HT1080 (cell line): ENCODE measurements around the gene SPECC1. TPM values are rescaled to one million over a fixed set of nuclear protein-coding genes. Genes with fewer than 3 reads are reported as not detected.
"Not testable (repeated sequence)": the region's sequence is repeated elsewhere in the genome, so short reads cannot be mapped to it uniquely, and the experiment has no call there.

Experiments used
- DNase-seq: peaks from one replicate; pipeline ENCODE4 v3.0.0-alpha.2; 2015; ENCODE audit warnings: low read depth
- total RNA-seq: library from RNA; depleted of rRNA; stranded (reverse); fragments of >200 nt; shearing (Covaris generic); gene quantifications from 2 replicates; pipeline ENCODE4 v1.2.3, GENCODE V29; 2014

Gene SPECC1
- total RNA-seq, 1 experiment from 2014 or later = 45.4 TPM

GRCh38 chr17:20165516-20165915, 156.4 kb downstream of the SPECC1 start:
- DNase-seq = not testable (repeated sequence)

- no peak for DNase-seq
Measured at GRCh38 chr17:20170085-20170484, 160.9 kb downstream of the SPECC1 start.

GRCh38 chr17:20171741-20172365, 162.7 kb downstream of the SPECC1 start:
- DNase-seq = no peak

- no peak for DNase-seq
Measured at GRCh38 chr17:20172376-20172775, 163.2 kb downstream of the SPECC1 start.

- no peak for DNase-seq
Measured at GRCh38 chr17:20173091-20173490, 163.9 kb downstream of the SPECC1 start.

- DNase-seq = peak; percentile 88
Measured at GRCh38 chr17:20174588-20175265, 165.6 kb downstream of the SPECC1 start.

GRCh38 chr17:20179041-20179440, 169.9 kb downstream of the SPECC1 start:
- DNase-seq = no peak

GRCh38 chr17:20180661-20181060, 171.5 kb downstream of the SPECC1 start:
- no peak for DNase-seq

- no peak for DNase-seq
Measured at GRCh38 chr17:20184181-20184580, 175.0 kb downstream of the SPECC1 start.

GRCh38 chr17:20184977-20185619, 175.9 kb downstream of the SPECC1 start:
- no peak for DNase-seq

GRCh38 chr17:20187049-20187448, 177.9 kb downstream of the SPECC1 start:
- DNase-seq = peak; percentile 40

- DNase-seq = peak; percentile 88
Measured at GRCh38 chr17:20189302-20189701, 180.1 kb downstream of the SPECC1 start.

GRCh38 chr17:20189979-20190378, 180.8 kb downstream of the SPECC1 start:
- no peak for DNase-seq

- DNase-seq = no peak
Measured at GRCh38 chr17:20190605-20191004, 181.4 kb downstream of the SPECC1 start.

GRCh38 chr17:20191056-20191455, 181.9 kb downstream of the SPECC1 start:
- DNase-seq = peak; percentile 80

- not testable (repeated sequence) for DNase-seq
Measured at GRCh38 chr17:20196286-20196685, 187.1 kb downstream of the SPECC1 start.

- DNase-seq = no peak
Measured at GRCh38 chr17:20197272-20197926, 188.2 kb downstream of the SPECC1 start.

- no peak for DNase-seq
Measured at GRCh38 chr17:20200016-20200795, 191.0 kb downstream of the SPECC1 start.

- DNase-seq = no peak
Measured at GRCh38 chr17:20200865-20201458, 191.8 kb downstream of the SPECC1 start.

GRCh38 chr17:20202141-20202621, 193.0 kb downstream of the SPECC1 start:
- no peak for DNase-seq

- no peak for DNase-seq
Measured at GRCh38 chr17:20203018-20203417, 193.9 kb downstream of the SPECC1 start.
